GM12875 (cell line): ENCODE measurements around the gene CDH9.

Experiments used
- H3K4me3 ChIP-seq: one replicate; pipeline ENCODE4 v1.5.1; 2011; ENCODE audit warnings: low read depth, low read length, control low read depth
- TF ChIP-seq, protein P1 (sequence below): IDR thresholded peaks from 2 replicates; pipeline ENCODE4 v1.5.1; 2011; ENCODE audit warnings: low read depth, mild to moderate bottlenecking, control low read depth, inconsistent platforms, low read length, moderate library complexity, borderline replicate concordance; ENCODE audit not compliant: insufficient read depth

CDH9 gene, protein sequence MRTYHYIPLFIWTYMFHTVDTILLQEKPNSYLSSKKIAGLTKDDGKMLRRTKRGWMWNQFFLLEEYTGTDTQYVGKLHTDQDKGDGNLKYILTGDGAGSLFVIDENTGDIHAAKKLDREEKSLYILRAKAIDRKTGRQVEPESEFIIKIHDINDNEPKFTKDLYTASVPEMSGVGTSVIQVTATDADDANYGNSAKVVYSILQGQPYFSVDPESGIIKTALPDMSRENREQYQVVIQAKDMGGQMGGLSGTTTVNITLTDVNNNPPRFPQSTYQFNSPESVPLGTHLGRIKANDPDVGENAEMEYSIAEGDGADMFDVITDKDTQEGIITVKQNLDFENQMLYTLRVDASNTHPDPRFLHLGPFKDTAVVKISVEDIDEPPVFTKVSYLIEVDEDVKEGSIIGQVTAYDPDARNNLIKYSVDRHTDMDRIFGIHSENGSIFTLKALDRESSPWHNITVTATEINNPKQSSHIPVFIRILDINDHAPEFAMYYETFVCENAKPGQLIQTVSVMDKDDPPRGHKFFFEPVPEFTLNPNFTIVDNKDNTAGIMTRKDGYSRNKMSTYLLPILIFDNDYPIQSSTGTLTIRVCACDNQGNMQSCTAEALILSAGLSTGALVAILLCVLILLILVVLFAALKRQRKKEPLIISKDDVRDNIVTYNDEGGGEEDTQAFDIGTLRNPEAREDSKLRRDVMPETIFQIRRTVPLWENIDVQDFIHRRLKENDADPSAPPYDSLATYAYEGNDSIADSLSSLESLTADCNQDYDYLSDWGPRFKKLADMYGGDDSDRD

DNA sequence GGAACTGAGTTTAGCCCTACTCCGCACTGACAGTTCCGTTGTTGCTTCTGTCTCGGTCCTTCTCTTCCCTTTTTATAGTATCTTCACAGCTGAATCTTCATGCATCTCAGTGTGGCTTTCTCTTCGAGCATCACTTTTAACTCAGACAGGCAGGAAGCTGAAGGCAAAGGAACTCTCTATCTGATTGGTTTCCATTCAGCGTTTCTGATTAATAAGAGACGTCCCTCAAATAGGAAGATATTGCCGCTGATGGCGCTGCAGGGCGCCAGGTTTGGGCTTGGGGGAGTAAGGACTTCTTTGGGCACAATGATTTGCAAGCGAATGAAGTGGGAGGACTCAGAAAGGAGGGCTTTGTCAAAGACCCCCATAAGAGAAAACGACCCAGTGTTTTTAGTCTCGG, at the start of gene CDH9:
TSS of gene CDH9 (minus strand) at position 111 of the 400 bp plus-strand sequence. CDS start 50,253 bp downstream, outside the sequence.
- no peak within 1 kb of the TSS for H3K4me3 ChIP-seq
- TF ChIP-seq, protein P1, sequence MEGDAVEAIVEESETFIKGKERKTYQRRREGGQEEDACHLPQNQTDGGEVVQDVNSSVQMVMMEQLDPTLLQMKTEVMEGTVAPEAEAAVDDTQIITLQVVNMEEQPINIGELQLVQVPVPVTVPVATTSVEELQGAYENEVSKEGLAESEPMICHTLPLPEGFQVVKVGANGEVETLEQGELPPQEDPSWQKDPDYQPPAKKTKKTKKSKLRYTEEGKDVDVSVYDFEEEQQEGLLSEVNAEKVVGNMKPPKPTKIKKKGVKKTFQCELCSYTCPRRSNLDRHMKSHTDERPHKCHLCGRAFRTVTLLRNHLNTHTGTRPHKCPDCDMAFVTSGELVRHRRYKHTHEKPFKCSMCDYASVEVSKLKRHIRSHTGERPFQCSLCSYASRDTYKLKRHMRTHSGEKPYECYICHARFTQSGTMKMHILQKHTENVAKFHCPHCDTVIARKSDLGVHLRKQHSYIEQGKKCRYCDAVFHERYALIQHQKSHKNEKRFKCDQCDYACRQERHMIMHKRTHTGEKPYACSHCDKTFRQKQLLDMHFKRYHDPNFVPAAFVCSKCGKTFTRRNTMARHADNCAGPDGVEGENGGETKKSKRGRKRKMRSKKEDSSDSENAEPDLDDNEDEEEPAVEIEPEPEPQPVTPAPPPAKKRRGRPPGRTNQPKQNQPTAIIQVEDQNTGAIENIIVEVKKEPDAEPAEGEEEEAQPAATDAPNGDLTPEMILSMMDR, result no peak

DNA sequence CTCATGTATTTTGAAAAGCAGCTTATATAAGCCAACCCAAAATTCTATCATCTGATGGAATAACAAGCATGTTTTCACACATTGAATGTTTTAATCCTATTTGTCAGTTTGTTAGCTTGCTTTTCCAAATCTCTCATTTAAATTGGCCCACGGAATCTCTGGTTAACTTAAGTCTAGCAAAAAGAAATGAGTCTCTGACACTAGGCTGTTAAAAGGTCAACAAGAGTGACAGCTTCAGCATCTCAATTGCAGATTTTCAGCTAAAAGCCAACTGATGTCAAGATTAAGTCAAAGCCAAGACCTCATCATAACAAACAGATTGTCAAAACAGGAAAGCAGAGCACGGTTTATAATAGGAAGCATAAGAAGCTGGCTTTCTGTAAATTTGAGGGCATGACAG, 49.4 kb upstream of the CDH9 start:
- TF ChIP-seq, protein P1, result no peak
- no peak overlapping the region for H3K4me3 ChIP-seq

DNA sequence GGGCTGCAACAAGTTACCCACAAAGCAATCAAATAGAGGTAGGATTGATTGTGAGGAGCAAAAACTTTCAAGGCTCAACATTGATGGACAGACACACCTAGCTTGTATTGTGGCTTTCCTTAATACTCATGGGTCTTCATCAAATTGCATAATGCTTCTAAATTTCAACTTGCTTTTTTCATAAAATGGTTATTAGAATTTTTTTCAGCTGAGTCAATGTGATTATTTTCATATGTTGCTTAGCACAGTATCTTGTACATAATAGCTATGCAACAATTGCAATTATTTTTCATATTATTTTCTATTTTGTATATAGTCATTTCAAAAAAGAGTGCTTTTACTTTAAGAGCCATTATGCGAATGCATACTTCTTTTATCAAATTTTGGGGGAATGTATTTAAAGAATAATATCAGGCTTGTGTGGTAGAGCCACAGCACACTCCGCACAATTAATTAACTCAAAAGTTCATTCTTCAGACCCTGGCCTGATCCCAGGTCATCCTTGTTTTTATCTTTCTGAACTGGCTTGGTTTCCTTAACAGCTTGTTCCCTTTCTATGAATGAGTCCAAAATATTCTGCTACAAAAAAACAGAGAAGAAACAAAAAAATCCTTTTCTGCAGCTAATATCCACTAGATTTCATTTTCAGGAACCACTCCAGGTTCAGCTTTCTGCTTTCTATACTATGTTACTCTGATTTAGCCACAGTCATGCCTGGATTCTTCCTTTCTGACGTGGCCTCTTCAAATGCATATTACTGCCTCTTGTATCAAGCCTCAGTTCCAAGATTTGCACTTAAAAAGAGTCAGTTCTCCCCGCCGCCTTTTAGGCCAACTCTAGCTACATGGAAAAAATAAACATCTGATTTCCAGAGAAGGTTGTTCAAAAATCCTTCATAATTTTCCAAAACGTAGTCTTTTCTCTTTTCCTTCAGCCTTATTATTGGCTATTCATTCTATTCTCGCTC, 45.3 kb upstream of the CDH9 start:
- TF ChIP-seq, protein P1, result no peak
- no peak overlapping the region for H3K4me3 ChIP-seq

DNA sequence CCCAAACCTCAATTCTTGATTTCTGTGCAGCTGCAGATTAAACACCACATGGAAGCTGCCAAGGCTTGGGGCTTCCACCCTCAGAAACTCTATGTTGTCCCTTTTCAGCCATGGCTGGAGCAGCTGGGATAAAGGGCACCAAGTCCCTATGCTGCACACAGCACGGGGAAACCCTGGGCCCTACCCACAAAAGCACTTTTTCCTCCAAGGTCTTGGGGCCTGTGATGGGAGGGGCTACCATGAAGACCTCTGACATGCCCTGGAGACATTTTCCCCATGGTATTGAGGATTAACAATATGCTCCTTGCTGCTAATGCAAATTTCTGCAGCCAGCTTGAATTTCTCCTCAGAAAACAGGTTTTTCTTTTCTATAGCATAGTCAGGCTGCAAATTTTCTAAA, 41.8 kb upstream of the CDH9 start:
- no peak overlapping the region for H3K4me3 ChIP-seq
- TF ChIP-seq, protein P1, result no peak

DNA sequence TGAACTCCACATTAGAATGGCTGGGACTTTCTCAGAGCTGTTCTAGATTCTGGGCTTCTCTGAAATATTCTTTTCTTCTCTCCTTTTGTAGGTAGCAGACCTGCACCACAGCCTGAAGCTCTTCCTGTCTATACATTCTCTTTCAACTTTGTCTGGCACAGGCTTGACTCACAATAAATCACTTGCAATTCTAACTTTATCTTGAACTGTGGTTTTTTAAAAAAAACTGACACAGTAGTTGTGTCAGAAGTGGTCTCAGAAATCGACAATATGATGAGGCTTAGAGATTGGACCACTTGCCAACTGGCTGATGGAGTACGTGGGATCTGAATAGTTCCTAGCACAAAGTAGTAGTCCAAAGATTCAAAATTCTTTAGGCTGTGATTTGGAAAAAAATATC, 24.1 kb upstream of the CDH9 start:
- H3K4me3 ChIP-seq, result no peak overlapping the region
- TF ChIP-seq, protein P1, result no peak

DNA sequence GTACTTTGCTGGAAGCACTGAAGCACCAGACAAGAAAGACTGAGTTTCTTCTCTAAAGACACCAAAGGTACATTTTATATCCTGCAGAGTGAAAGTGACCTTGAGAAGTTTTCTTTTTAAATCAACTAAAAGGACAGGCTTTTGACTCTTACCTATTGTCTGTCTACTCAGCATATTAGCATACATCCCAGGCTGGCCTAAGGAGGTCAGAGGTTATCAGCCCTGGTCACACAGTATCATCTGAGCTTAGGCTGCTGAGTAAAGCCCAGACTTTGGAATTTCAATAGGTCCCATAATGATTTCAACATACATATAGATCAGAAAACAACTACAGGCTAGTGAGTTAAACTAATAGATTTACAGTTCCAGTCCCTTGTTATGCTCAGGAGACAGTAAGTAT, 10.1 kb upstream of the CDH9 start:
- TF ChIP-seq, protein P1, result no peak
- no peak overlapping the region for H3K4me3 ChIP-seq
